Liver (tissue), 3 donors: ENCODE results near the gene MAF.

ENCODE experiments used
- FOXA1 ChIP-seq: IDR thresholded peaks from 2 replicates; pipeline ENCODE4 v1.6.1; 2016; ENCODE audit warnings: antibody characterized with exemption
- GABPA ChIP-seq, 2 donors: IDR thresholded peaks in 1 of 2; conservative IDR thresholded peaks in 1 of 2; 2 replicates each; pipeline ENCODE4 v1.6.1; 2016; ENCODE audit warnings: antibody characterized with exemption in 2 of 2, mild to moderate bottlenecking in 1 of 2, moderate library complexity in 1 of 2
- NR2F2 ChIP-seq: IDR thresholded peaks from 2 replicates; pipeline ENCODE4 v1.6.1; 2016; ENCODE audit warnings: antibody characterized with exemption
- REST ChIP-seq: IDR thresholded peaks from 2 replicates; pipeline ENCODE4 v1.6.1; 2016; ENCODE audit warnings: antibody characterized with exemption, mild to moderate bottlenecking
- SP1 ChIP-seq: IDR thresholded peaks from 2 replicates; pipeline ENCODE4 v1.6.1; 2018; ENCODE audit warnings: antibody characterized with exemption, mild to moderate bottlenecking
- TAF1 ChIP-seq: conservative IDR thresholded peaks from 2 replicates; pipeline ENCODE4 v1.6.1; 2016; ENCODE audit warnings: antibody characterized with exemption, mild to moderate bottlenecking
- YY1 ChIP-seq: IDR thresholded peaks from 2 replicates; pipeline ENCODE4 v1.6.1; 2016; ENCODE audit warnings: antibody characterized with exemption, mild to moderate bottlenecking
- TF ChIP-seq, protein P1 (sequence below): fragments of 150-350 bp; IDR thresholded peaks from 2 replicates; pipeline ENCODE4 v1.5.1; 2017; ENCODE audit warnings: improper control_type of control experiment, low read depth, low read length; ENCODE audit not compliant: missing input control
- TF ChIP-seq, protein P2 (sequence below): IDR thresholded peaks from 2 replicates; pipeline ENCODE4 v1.6.1; 2016; ENCODE audit warnings: antibody characterized with exemption
- TF ChIP-seq, protein P3 (sequence below): IDR thresholded peaks from 2 replicates; pipeline ENCODE4 v1.6.1; 2016; ENCODE audit warnings: antibody characterized with exemption
- donor health status: healthy.
- donor health status: healthy.

- TF ChIP-seq, protein P1, sequence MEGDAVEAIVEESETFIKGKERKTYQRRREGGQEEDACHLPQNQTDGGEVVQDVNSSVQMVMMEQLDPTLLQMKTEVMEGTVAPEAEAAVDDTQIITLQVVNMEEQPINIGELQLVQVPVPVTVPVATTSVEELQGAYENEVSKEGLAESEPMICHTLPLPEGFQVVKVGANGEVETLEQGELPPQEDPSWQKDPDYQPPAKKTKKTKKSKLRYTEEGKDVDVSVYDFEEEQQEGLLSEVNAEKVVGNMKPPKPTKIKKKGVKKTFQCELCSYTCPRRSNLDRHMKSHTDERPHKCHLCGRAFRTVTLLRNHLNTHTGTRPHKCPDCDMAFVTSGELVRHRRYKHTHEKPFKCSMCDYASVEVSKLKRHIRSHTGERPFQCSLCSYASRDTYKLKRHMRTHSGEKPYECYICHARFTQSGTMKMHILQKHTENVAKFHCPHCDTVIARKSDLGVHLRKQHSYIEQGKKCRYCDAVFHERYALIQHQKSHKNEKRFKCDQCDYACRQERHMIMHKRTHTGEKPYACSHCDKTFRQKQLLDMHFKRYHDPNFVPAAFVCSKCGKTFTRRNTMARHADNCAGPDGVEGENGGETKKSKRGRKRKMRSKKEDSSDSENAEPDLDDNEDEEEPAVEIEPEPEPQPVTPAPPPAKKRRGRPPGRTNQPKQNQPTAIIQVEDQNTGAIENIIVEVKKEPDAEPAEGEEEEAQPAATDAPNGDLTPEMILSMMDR = no peak
- no peak for TF ChIP-seq FOXA1
- TF ChIP-seq GABPA (IDR thresholded peaks at IDR 0.05 in 1 of 2, conservative IDR thresholded peaks at IDR 0.05 in 1 of 2) = no peak
- no peak for TF ChIP-seq YY1
- TF ChIP-seq TAF1 = no peak
- no peak for TF ChIP-seq SP1
- TF ChIP-seq, protein P2, sequence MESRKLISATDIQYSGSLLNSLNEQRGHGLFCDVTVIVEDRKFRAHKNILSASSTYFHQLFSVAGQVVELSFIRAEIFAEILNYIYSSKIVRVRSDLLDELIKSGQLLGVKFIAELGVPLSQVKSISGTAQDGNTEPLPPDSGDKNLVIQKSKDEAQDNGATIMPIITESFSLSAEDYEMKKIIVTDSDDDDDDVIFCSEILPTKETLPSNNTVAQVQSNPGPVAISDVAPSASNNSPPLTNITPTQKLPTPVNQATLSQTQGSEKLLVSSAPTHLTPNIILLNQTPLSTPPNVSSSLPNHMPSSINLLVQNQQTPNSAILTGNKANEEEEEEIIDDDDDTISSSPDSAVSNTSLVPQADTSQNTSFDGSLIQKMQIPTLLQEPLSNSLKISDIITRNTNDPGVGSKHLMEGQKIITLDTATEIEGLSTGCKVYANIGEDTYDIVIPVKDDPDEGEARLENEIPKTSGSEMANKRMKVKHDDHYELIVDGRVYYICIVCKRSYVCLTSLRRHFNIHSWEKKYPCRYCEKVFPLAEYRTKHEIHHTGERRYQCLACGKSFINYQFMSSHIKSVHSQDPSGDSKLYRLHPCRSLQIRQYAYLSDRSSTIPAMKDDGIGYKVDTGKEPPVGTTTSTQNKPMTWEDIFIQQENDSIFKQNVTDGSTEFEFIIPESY = no peak
- TF ChIP-seq NR2F2 = no peak
- no peak for TF ChIP-seq REST
- TF ChIP-seq, protein P3, sequence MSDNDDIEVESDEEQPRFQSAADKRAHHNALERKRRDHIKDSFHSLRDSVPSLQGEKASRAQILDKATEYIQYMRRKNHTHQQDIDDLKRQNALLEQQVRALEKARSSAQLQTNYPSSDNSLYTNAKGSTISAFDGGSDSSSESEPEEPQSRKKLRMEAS = no peak
These were observed 45.6 kb downstream of the MAF start for GRCh38 chr16:79554912-79555311.
